Hematopoietic multipotent progenitor cell (in vitro differentiated cells): ENCODE data around the gene CARS1. TPM values are rescaled to one million over a fixed set of nuclear protein-coding genes. Genes with fewer than 3 reads are reported as not detected.

Experiments used
- DNase-seq, 3 donors: peaks; one replicate each; pipeline ENCODE4 v3.0.0-alpha.2; 2011 to 2015; ENCODE audit warnings: low read depth in 2 of 3, low spot score in 2 of 3
- total RNA-seq: library from RNA; depleted of rRNA; stranded (reverse); fragments of >200 nt; gene quantifications from one replicate; pipeline ENCODE4 v1.2.3, GENCODE V29; 2012

CARS1 gene
- total RNA-seq, 1 donor, result 16.7 TPM

DNA sequence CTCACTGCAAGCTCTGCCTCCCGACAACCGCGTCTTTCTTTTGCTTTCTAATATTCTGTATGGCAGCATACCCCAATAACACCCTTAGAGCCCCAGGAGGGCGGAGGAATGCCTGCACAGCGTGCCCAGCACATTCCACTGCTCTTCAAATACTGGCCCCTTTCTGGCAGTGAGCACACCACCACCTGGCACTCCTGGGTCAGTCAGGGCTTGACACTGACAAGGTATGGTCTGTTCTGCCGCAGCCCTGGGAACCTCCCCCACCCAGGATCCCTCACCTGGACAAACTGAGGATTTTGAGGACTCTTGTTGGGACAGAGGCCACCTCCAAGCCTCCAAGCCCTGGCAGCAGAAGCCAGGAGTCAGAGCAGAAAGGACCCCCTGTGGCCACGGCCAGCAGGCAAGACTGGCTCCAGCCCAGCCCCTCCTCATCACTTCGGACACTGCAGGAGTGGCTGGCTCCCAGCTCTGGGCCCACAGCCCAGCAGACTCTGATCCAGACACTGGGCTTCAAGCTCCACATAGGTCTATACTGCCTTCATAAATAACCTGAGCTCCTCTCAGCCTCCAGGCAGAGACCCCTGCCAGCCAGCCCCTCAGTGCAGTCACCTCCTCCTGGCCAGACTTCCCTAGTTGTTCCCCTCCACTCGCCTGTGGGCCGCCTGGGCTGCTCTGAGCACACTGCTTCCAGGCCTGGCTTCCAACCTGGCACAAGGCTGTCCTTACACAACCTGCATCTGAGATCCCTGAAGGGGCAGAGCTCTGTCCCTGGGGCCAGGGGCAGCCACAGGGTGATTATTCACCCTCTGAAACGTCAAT lies 14.5 kb downstream of the CARS1 start:
- DNase-seq, result no peak

DNA sequence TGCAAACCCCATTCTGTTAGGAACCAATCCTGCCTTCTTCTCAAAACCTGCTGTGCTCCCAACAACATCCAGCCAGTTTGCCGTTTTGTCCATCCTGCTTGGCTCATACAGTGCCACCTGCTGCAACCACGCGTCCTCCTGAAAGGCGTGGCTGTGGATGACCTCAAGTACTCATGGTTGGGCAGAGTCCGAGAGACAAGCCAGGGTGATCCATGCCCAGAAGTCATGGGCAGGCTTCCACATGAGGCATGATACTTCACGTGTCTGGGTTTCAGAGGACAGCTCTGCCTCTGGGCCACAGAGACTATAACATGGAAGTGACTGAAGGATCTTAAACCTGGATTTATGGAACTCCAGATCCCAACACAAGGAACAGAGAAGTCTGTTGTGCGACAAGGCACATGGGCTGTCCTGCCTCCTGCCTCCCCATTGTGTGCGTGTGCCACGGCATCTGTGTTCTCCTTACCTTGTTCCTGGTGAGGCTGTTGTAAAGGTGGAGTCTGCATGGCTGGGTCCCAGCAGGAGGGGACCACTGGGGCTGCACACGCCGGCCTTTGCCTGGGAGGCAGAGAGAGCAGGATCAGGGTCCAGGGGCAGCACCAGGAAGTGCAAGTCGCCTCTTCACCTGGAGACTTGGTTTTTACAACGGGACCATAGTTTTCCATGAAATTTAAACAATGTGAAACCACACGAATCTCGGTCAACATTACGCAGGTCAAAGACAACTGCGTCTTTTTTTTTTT lies 15.4 kb downstream of the CARS1 start:
- DNase-seq, result no peak

DNA sequence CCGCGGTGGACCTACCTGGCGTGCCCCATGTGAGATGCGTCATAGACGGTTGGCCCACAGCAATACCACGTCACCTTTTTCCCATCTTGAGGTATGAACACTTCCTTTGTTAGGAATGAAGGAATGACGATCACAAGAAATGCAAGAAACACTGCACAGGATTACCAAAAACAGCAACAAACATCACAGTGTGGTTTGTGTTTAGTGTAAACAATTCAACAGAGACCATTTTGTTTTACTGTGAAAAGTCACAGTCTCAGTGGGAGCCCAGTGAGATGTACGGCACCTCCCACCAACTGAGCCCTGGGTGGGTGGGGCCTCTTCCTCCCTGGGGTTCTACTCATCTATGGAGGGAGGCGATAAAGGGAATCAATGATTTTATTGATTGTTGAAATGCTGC lies 16.3 kb downstream of the CARS1 start:
- no peak for DNase-seq

DNA sequence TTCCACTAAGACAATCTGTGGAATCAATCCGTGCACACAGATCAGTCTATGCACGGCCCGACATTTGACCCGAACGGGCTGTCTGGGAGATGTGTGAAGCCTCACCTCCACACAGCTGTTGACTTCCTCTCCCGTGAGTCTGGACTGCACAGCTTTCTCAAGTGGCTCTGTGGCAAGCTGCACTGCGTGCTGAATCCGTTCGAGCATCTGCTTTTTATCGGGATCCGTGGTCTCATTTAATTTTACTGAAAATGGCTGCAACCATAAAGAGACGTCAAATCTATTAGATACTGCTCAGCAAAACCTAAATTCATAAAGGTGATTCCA lies 19.3 kb downstream of the CARS1 start:
- no peak for DNase-seq

DNA sequence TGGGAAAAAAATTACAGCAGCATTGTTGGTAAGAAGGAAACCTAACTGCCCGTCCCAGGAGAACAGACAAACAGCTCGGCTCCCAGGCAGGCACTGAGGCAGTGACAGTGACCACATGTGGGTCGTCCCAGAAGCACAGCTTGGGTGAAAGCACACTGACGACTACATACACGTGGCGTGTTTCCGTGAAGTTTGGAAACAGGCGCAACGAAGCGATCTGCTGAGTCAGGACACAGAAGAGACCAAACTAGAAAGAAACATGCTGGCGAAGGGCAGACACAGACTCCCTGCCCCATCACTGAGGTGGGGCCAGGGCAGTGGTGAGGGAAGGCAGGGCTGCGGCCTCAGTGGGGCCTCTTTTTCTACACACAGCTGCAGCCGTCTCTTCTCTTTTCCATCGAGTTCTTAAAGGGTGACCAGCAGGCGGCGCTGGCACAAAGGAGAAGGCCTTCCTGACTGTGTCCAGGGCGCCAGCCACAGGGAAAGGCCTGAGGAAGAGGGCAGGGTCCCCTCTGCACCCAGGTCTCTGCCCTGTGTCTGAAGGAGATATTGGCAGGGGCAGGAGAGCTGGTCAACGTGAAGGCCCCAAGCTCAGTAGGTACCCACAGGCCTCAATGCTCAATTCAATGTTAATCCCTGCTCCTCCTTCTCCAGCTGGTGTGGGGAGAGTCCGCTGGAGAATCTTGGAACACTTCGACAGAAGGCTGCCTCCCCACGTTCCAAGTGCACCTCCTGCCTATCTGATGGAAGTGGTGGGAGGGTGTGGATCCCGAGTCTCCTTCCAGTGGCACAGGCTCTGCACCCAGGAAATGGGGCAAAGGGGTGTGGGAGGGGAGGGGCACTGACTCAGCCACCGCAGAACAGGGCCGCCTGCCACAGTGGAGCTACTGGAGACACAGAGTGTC lies 19.9 kb downstream of the CARS1 start:
- peak in 2 of 3 donors; percentile 54 to 78 for DNase-seq

DNA sequence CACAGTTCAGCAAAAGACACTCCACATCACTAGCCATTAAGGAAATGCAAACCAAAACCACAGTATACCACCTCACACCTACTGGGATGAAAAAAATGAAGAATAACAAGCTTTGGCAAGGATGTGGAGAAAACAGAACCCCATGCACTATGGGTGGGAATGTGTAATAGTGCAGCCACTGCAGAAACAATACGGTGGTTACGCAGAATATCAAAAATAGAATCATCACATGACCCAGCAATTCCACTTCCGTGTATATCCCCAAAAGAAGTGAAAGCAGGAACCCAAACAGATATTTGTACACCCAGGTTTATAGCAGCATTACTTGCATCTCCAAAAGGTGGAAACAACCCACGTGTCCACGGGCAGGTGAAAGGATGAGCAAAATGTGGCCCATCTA lies 20.8 kb downstream of the CARS1 start:
- DNase-seq, result peak in 1 of 3 donors; percentile 20

DNA sequence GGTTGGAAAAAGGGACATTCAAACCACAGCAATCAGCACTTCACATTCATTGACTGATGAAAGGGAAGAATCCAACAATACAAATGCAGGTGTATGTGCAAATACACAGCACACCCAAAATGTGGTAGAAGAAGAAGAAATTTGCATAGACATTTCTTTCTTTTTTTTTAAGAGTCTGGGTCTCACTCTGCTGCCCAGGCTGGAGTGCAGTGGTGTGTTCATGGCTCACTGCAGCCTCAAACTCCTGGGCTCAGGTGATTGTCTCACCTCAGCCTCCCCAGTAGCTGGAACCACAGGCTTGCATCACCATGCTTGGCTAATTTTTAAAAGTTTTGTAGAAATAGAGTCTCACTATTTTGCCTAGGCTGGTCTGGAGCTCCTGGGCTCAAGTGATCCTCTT lies 21.9 kb downstream of the CARS1 start:
- no peak for DNase-seq

DNA sequence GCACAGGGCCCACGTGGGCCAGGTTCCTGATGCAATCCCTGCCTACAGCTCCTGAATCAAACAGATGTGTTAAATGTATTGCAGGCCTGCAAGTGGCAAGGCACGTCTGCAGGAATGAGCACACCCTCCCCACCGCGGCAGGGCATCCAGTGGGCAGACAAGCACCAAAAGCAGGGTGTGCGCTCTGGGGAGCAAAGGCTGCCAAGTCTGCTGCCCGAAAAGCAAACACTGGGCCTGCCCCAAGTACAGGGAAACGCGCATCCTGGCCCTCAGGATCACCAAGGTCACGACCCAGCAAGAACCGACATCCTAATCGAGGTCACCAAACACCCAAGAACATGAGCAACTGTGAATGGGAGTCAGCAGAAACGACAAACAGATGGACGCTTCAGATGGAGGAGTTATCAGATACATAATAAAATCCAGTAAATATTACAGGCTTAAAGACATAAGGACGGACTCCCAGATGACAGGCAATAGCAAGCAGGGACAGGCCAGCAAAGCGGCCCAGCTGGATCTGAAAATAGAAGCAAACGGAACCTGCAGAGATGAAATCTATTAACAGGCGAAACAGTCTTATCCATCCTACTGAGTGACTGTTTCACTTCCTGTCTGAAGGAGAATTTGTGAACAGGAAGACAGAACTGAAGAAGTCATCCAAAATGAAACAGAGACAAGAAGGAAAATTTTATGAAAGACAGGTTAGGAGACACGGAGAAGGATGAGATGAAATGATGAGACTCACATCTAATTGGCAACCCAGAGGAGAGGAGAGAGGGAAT lies 26.7 kb downstream of the CARS1 start:
- DNase-seq, result no peak

DNA sequence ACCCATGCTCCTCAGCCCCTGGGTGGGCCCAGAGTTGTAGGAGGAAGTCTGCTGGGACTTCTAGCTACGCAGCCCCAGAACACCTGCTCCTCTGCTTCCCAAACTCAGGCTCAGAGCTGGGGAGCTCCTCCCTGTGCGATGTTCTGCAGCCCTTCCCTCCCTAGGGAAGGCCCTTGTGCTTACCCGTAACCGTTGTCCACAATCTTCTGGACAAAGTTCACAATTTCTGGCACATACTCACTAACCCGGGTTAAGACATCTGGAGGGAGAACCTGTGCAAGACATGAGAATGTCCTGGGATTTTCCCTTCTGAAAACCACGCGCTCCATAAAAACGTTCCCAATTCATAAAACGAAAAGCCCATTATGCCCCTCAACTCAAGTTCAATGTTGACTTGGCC lies 28.4 kb downstream of the CARS1 start:
- no peak for DNase-seq

DNA sequence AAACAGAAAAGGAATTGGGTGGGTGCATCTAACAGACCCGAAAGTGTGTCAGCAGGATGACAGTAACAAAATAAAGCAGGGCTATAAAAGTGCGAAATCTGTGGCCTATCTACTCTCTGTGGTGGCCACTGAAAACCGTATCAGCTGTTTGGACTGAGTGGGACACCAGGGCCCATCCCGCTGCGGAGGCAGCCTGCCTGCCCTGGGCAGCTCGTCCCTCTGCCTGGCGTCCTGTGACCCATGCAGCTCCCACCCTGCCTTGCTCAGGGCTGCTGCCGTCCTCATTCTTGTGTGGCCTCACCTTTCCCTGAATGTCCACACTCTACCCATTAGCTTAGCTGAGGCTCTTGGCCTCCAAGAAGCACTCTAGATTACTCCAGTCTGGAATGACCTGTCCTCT lies 30.4 kb downstream of the CARS1 start:
- DNase-seq, result no peak

DNA sequence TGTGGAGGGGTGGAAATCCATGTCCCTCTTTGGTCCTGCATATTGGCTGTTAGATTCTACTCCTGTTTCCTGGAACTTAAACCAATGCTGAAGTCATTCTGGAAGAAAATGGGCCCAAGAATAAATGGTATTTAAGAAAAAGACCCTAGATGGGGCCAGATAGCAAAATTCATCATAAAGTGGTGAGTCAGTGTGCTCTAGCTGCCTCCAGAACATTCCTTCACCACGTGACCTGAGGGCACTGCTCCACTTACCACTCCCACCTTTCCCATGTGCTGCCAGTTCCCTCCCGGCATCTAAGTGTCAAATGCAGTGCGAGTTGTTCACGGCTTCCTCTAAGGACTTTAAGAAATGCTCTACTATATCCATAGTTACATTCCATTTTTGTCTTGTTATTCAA lies 34.2 kb downstream of the CARS1 start:
- no peak for DNase-seq

DNA sequence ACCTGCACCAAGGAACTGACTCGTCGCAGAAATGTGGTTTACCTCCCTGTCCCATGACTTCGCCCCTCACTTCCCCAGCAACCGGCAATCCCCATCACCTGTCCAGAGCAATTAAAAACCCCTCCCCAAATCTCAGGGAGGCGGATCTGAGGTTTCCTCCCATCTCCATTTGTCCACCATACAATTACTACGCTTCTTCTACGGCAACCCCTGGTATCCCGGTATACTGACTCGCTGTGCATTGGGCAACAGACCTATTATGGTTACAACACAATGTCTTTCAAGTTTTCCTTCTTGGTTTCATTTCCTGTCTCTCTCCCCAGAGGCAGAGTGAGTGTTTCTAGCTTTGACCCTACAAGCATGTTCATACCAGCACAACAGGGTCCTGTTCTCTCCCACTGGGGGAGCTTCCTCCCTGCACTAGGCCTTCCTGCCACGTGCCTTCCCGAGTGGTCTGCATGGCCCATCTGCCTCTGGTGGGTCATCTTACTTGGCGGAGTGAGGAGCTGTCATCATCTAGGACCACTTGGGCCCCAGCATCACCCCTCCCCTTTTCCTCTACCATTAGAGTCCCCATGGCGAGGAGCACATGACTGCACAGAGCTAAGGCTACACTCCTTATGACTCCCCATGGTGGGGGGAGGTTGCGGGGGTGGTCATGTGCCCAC lies 34.8 kb downstream of the CARS1 start:
- no peak for DNase-seq

DNA sequence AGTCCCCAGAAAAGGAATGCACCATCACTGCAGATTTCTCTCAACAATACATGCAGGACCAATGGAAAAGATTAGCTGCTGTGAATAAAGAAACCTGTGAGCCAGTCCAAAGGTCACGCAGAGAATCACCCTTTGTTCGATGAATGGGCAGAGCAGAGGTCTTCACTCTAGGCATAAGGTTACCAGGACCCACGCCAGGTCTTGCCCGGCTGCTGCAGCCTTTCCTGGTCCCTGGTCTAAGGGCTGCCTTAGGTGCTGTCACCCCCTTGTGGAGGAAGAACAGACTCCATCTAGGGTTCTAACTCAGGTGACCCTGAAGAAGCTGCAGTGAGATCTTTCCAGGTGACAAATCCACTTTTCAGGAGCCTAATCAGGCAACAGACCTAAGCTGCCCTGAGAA lies 36.1 kb downstream of the CARS1 start:
- peak in 2 of 3 donors; percentile 31 to 56 for DNase-seq

DNA sequence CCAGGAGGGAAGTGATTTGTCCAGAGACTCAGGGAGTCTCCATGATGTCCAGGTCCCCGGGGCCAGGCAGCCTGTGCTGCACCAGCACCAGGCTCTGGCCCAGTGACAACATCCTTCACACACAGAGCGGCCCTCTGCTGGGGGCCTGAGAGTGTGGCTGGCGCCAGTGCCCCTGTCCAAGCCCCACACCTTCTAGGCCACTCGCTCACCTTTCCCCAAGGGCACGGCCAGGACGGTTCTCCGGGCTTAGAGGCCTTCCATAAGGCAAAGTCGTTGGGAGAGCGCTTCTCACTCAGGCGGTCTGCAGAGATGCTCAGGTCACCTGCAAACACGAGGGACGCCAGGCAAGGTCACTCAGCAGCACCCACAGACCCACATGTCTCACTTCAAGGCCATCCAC lies 37.2 kb downstream of the CARS1 start:
- DNase-seq, result no peak

DNA sequence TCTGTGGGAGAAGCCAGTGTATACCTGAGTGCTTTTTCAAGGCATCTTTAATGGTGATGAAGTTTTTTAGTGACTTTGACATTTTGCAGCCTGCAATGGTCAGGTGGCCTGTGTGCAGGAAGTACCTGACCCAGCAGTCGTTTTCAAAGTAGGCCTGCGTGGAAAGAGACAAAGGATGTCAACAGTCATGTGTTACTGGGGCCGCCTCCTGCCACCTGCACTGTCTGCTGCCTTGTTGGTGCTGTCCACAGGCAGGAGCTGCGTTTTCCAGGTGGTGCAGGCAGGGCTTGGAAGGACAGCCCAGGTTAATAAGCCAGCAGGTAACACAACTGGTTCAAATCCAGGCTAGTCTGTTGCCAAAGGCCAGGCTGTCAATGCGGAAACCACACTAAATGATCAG lies 38.6 kb downstream of the CARS1 start:
- DNase-seq, result no peak

DNA sequence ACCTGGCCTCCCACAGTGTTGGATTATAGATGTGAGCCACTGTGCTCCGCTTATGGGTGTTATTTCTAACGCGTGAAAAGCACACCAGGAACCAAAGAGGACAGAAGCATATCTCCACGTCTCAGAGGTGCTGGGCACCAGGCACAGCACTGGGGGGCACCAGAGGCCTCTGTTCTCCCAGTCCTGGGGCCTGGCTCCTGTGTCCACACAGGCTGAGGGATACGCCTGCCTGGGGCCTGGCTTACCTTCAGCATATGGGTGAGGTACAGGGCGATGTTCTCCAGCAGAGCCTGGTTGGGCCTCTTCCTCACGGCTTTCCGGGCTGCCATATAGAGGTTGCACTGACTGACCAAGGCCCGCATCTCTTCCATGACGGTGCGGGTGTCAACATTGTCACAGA lies 40.4 kb downstream of the CARS1 start:
- DNase-seq, result no peak

DNA sequence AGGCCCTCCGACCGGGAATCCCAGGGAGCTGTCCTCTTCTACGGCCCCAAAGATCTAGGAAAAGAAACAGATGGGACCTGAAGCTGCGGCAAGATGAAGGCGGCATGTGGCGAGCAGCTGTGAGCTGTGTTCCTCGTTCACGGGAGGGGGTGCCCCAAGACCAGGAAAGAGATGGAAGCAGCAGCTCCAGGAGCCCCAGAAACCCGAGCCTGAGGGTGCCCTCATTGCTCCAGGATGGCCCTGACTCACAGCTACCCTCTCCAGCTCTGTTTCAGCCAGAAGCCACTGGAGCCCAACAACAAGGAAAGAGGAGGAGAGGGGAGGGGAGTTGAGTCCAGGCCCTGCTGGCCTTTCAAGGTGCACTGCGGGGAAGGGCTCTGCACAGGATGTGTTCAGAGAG lies 41.4 kb downstream of the CARS1 start:
- DNase-seq, result no peak

DNA sequence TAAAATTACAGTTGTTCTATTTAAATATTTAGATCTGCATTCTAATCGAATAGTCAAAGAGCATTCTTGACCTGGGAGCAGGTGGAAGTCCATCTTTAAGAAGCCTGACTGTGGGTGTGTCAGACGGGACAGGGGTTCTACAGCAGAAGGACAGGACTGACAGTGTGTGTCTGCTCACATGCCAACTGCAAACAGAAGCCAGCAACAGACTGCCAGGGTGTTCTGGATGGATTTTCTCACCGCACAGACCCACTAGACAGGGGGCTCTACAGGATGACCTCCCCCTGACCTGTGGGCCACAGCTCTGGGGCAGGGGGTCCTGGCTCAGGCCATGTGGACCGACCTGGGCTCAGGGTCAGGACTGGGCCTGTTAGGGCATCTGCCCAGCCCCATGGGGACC lies 42.3 kb downstream of the CARS1 start:
- no peak for DNase-seq

DNA sequence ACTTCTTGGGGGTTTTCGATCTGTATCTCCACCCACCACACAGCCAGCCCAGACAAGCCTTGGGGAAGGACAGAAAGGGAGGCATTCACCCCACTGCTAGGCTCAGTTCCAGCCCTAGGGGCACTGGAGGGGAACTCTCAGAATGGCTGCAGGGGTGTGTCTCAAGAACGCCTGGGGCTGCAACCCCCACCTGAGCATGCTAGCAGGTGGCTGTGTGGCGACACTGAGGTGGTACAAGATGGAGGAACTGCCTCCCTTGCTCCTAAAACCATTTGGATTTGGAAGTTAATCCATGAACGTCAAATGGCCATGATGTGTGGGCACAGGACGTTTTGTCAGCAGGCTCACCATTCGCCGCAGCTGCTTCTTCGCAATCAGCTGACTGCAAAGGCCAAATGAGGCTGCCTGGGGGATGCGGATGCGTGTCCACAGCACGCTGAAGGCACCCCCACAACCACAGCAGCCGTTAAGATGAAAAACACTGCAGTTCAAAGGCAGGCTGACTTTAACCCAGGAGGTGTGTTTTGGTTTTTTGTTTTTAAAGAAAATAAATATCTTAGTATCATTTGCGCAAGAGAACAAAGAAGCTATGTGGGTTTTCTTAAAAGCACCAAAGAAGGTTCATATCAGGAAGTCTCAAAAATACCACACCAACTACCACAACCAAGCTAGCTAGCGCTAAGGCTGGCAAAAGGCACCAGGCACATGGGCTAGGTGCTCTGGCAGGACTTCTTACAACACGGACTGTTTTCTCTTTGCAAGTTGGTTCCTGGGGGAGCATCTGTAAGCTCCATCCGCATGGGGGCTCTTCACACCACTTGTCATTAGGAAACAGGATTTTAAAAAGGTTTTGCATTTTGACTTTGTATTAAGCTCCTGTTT lies 42.9 kb downstream of the CARS1 start:
- peak in 1 of 3 donors; percentile 70 for DNase-seq
